Measurements from ENCODE around the gene SPP2. TPM values are rescaled to one million over a fixed set of nuclear protein-coding genes. Genes with fewer than 3 reads are reported as not detected.

SPP2 gene
- total RNA-seq, 1 donor from 2014 or later: not detected

- H3K27ac Mint-ChIP-seq (ENCODE audit: unreplicated experiment): no peak overlapping the region
- H3K4me3 Mint-ChIP-seq: no peak overlapping the region
- no peak for TF ChIP-seq CTCF (conservative IDR thresholded peaks at IDR 0.05)
- H3K27me3 Mint-ChIP-seq (ENCODE audit: low read depth): peaks cover 3% of the 10 kb centered on the region
- DNase-seq (ENCODE audit: low read depth, low spot score): no peak
- H3K9me3 Mint-ChIP-seq: no peaks in the 10 kb centered on the region
- no peaks in the 10 kb centered on the region for H3K4me1 Mint-ChIP-seq
- H3K36me3 Mint-ChIP-seq (ENCODE audit: low read depth): no peaks in the 10 kb centered on the region
These were observed 44.0 kb upstream of the SPP2 start for GRCh38 chr2:234006501-234006900.

GRCh38 chr2:234014427-234014826, 36.1 kb upstream of the SPP2 start:
- no peak for TF ChIP-seq CTCF (conservative IDR thresholded peaks at IDR 0.05)
- DNase-seq (ENCODE audit: low read depth, low spot score): no peak
- Mint-ChIP-seq H3K27ac (ENCODE audit: unreplicated experiment) (no peak overlapping the region), H3K36me3 (ENCODE audit: low read depth) (peaks cover 3% of the 10 kb centered on the region), H3K4me3 (no peak overlapping the region), H3K27me3 (ENCODE audit: low read depth) (no peaks in the 10 kb centered on the region), H3K9me3 (peaks cover 3% of the 10 kb centered on the region), H3K4me1 (peaks cover 8% of the 10 kb centered on the region)

- H3K4me1 Mint-ChIP-seq: peaks cover 8% of the 10 kb centered on the region
- peaks cover 3% of the 10 kb centered on the region for H3K36me3 Mint-ChIP-seq (ENCODE audit: low read depth)
- no peak overlapping the region for H3K27ac Mint-ChIP-seq (ENCODE audit: unreplicated experiment)
- no peak for DNase-seq (ENCODE audit: low read depth, low spot score)
- peaks cover 3% of the 10 kb centered on the region for H3K9me3 Mint-ChIP-seq
- no peak for TF ChIP-seq CTCF (conservative IDR thresholded peaks at IDR 0.05)
- no peak overlapping the region for H3K4me3 Mint-ChIP-seq
- no peaks in the 10 kb centered on the region for H3K27me3 Mint-ChIP-seq (ENCODE audit: low read depth)
These were observed 34.6 kb upstream of the SPP2 start for GRCh38 chr2:234015861-234016260.

- Mint-ChIP-seq H3K36me3 (ENCODE audit: low read depth) (peaks cover 3% of the 10 kb centered on the region), H3K4me3 (no peak overlapping the region), H3K4me1 (peaks cover 8% of the 10 kb centered on the region), H3K27ac (ENCODE audit: unreplicated experiment) (no peak overlapping the region), H3K27me3 (ENCODE audit: low read depth) (no peaks in the 10 kb centered on the region), H3K9me3 (peaks cover 11% of the 10 kb centered on the region)
- DNase-seq (ENCODE audit: low read depth, low spot score): no peak
- TF ChIP-seq CTCF (conservative IDR thresholded peaks at IDR 0.05): no peak
These were observed 30.6 kb upstream of the SPP2 start for GRCh38 chr2:234019896-234020295.

- H3K27ac Mint-ChIP-seq (ENCODE audit: unreplicated experiment): no peak overlapping the region
These were observed 30.2 kb upstream of the SPP2 start for GRCh38 chr2:234020332-234020731.

More at GRCh38 chr2:234020332-234020731, 30.2 kb upstream of the SPP2 start:
- Mint-ChIP-seq H3K36me3 (ENCODE audit: low read depth) (peaks cover 3% of the 10 kb centered on the region), H3K4me1 (peaks cover 7% of the 10 kb centered on the region), H3K27me3 (ENCODE audit: low read depth) (no peaks in the 10 kb centered on the region), H3K9me3 (peaks cover 11% of the 10 kb centered on the region), H3K4me3 (no peak overlapping the region)
- TF ChIP-seq CTCF (conservative IDR thresholded peaks at IDR 0.05): no peak
- DNase-seq (ENCODE audit: low read depth, low spot score): no peak
